ENCODE results near the gene MAN2B2.

MAN2B2 gene

GRCh38 chr4:6595897-6596537, 21.0 kb downstream of the MAN2B2 start:
- DNase-seq, result no peak

DNA sequence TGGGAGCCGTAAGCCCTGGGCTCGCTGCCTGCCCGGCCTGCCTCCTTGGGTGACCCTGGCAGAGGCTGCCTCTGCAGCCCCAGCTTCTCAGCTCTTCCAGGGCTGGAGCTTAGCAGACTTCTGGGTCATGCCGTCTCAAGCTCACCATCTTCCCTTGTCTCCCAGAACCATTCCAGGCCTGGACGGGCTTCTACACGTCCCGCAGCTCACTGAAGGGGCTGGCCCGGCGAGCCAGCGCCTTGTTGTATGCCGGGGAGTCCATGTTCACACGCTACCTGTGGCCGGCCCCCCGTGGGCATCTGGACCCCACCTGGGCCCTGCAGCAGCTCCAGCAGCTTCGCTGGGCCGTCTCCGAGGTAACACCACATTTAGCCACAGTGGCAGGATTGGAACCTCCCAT, 22.0 kb downstream of the MAN2B2 start:
- no peak for DNase-seq

DNA sequence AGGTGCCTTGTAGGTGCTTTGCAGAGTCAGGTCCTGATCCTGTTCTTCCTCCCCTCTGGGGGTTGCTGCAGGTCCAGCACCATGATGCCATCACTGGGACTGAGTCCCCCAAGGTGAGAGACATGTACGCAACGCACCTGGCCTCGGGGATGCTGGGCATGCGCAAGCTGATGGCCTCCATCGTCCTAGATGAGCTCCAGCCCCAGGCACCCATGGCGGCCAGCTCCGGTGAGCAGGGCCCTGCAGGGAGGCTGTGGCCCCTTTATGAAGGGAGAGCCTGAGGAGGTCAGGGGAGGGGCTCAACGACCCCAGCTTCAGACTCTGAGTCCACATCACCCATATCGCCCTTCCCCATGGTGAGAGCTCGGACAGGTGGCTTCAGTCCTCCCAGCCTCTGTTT, 23.1 kb downstream of the MAN2B2 start:
- no peak for DNase-seq

GRCh38 chr4:6598641-6599040, 23.7 kb downstream of the MAN2B2 start:
- no peak for DNase-seq

- DNase-seq, result no peak
Measured at GRCh38 chr4:6601661-6602250, 26.8 kb downstream of the MAN2B2 start.

GRCh38 chr4:6602289-6602688, 27.3 kb downstream of the MAN2B2 start:
- DNase-seq, result no peak

GRCh38 chr4:6603128-6603527, 28.1 kb downstream of the MAN2B2 start:
- DNase-seq, result no peak

- no peak for DNase-seq
Measured at GRCh38 chr4:6605114-6605513, 30.1 kb downstream of the MAN2B2 start.

- no peak for DNase-seq
Measured at GRCh38 chr4:6605605-6606004, 30.6 kb downstream of the MAN2B2 start.

- no peak for DNase-seq
Measured at GRCh38 chr4:6606465-6607235, 31.7 kb downstream of the MAN2B2 start.

- DNase-seq, result no peak
Measured at GRCh38 chr4:6607368-6608055, 32.5 kb downstream of the MAN2B2 start.

DNA sequence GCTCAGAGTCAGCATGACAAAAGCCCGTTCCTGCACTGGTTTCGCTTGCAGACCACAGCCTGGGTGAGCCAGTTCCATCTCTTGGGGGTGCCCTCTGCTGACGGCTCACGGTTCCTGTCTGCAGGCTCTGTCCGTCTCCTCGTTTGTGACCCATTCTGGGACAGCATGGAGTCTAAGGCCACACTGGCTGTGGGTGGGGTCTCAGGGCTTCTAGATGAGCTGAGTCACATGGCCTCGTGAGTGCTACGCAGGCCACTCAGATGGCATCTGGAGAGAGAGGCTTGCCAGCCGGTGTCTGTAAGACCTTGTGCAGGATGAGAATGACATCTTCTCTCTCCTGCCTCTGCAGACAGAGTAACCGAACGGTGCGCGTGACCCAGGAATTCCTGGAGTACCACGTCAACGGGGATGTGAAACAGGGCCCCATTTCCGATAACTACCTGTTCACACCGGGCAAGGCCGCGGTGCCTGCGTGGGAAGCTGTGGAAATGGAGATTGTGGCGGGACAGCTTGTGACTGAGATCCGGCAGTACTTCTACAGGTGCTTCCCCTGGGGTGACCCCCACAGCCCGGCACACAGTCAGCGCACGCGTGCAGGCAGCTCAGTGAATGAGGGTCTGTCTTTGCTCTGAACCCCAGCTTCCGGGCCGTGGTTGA, 33.9 kb downstream of the MAN2B2 start:
- DNase-seq, result peak; percentile 75

DNA sequence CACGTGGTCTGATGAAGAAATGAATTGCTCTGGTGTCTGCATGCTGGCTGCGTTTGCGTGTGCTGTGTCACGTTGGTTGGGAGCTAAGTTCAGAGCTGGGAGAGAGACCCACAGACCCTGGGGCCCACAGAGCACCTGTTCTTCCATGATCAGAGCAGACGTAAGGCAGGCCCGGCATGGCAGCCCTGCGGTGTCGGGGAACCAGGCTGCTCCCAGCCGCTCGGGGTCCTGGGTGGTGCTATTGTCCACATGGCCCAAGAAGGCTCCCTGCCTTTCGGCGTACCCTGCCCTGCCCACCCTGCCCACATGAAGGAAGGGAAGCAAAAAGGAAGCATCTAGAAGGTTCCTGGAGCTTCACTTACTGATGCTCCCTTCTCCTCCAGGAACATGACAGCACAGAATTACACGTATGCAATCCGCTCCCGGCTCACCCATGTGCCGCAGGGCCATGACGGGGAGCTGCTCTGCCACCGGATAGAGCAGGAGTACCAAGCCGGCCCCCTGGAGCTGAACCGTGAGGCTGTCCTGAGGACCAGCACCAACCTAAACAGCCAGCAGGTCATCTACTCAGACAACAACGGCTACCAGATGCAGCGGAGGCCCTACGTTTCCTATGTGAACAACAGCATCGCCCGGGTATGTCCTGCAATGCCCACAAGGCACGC, 34.6 kb downstream of the MAN2B2 start:
- DNase-seq, result no peak

GRCh38 chr4:6610856-6611430, 36.0 kb downstream of the MAN2B2 start:
- peak; percentile 34 for DNase-seq

- no peak for DNase-seq
Measured at GRCh38 chr4:6612961-6613675, 38.1 kb downstream of the MAN2B2 start.

DNA sequence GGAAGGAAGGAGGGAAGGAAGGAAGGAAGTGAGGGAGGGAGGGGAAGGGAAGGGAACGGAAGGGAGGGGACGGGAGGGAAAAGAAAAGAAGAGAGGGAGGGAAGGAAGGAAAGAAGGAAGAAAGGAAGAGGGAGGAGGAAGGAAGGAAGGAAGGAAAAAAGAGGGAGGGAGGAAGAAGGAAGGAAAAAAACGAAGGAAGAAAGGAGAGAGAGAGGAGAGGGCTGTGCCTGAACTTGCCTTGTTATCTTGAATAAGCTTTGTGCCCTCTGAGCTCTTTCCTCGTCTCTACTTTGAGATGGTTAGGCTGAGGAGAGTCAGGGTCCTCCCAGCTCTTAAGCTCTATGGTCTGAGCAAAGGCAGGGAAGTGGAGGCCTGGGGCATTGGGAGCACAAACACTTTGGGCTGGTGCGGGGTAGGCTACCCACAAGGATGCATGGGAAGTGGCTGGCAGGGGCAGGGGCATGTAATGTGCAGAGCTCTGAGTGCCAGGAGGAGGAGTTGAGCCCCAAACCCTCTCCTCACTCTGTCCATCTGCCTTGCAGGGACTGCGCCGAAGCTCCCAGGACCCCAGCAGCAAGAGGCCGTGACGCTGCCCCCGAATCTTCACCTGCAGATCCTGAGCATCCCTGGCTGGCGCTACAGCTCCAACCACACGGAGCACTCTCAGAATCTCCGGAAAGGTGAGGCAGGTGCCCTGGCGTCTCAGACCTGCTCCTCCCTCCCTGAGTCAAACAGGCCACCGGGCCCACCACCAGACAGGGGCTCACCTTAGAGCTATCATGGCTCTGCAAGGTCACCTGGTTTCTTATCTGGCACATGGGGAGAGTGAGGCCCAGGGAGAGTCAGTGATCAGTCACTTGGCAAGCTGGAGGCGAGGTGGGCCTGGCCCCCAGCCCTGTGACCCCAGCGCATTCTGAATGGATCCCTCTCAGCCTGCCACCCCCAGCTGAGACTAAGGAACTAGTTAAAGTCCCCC, 39.0 kb downstream of the MAN2B2 start:
- DNase-seq, result peak; percentile 48

DNA sequence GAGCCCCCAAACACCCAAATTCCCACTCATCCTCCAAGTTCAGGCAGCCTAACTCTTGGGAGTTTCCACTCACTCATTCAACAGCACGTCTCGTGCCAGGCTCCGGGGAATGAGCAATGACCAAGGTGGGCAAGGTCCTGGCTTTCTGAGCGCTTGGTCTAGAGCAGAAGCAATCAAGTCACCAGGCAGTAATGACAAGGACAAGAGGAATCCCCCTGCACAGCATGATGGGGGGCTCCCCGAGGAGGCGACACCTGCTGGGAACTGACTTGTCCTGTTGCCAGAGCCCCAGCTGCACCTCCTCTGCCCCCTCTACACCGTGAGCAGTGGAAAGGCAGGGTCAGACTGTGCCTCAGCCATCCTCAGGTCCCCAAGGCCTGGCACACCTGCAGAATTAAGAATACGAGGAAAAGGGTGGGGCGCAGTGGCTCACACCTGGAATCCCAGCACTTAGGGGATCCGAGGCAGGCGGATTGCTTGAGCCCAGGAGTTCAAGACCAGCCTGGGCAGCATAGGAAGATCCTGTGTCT, 39.8 kb downstream of the MAN2B2 start:
- peak; percentile 43 for DNase-seq

- no peak for DNase-seq
Measured at GRCh38 chr4:6616087-6616995, 41.4 kb downstream of the MAN2B2 start.

- peak; percentile 40 for DNase-seq
Measured at GRCh38 chr4:6617246-6617645, 42.3 kb downstream of the MAN2B2 start.
